Umbilical cord (tissue), 2 donors: Measurements from ENCODE around the gene CAPN3. TPM values are rescaled to one million over a fixed set of nuclear protein-coding genes. Genes with fewer than 3 reads are reported as not detected.
"Not testable (repeated sequence)": the region's sequence is repeated elsewhere in the genome, so short reads cannot be mapped to it uniquely, and the experiment has no call there.

Experiments used
- DNase-seq: peaks from one replicate; pipeline ENCODE4 v3.0.0-alpha.2; 2015; ENCODE audit warnings: low spot score
- total RNA-seq: library from RNA; depleted of rRNA; stranded (reverse); fragments of >200 nt; gene quantifications from one replicate; pipeline ENCODE4 v1.2.3, GENCODE V29; 2014; ENCODE audit warnings: low replicate concordance; ENCODE audit not compliant: insufficient read depth

The CAPN3 gene
- 5.5 TPM for total RNA-seq

DNA sequence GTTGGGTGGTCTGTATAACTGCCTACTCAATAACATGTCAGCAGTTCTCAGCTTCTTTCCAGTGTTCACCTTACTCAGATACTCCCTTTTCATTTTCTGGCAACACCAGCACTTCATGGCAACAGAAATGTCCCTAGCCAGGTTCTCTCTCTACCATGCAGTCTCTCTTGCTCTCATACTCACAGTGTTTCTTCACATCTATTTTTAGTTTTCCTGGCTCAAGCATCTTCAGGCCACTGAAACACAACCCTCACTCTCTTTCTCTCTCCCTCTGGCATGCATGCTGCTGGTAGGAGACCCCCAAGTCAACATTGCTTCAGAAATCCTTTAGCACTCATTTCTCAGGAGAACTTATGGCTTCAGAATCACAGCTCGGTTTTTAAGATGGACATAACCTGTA, at the start of gene CAPN3:
Gene CAPN3 (plus strand): TSS at position 253 of the 400 bp plus-strand sequence. CDS start 305 bp downstream, outside the sequence.
- no peak for DNase-seq

DNA sequence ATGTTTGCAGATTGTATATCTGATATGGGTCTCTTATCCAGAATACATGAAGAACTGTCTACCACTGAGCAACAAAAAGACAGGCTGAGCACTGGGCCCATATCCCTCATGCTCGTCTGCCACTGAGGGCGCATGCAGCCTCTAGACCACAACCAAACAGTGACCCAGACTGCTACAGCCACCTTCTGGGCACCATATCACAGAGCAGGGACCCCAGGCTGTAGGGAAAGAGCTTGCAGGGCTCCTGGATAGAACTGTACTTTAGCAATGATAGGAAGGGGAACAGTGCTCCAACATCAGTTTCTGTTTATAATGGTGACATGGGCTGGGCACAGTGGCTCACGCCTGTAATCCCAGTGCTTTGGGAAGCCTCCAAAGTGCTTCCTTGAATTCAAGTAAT, 45.8 kb upstream of the CAPN3 start:
- no peak for DNase-seq

GRCh38 chr15:42314818-42315217, 44.5 kb upstream of the CAPN3 start:
- no peak for DNase-seq

DNA sequence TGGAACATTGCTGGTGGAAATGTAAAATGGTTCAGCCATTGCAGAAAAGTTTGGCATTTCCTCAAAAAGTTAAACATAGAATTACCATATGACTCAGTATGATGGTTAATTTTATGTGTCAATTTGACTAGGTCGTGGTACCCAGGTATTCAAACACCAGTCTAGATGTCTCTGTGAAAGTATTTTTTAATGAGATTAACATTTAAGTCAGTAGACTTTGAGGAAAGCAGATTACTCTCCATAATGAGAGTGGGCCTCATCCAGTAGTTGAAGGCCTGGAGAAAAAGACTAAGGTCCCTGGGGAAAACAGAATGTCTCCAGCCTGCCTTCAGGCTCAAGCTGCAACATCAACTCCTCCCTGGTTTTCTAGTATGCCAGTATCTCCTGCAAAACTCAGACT, 43.8 kb upstream of the CAPN3 start:
- no peak for DNase-seq

- peak; percentile 32 for DNase-seq
These were observed 43.0 kb upstream of the CAPN3 start for GRCh38 chr15:42316282-42316805.

DNA sequence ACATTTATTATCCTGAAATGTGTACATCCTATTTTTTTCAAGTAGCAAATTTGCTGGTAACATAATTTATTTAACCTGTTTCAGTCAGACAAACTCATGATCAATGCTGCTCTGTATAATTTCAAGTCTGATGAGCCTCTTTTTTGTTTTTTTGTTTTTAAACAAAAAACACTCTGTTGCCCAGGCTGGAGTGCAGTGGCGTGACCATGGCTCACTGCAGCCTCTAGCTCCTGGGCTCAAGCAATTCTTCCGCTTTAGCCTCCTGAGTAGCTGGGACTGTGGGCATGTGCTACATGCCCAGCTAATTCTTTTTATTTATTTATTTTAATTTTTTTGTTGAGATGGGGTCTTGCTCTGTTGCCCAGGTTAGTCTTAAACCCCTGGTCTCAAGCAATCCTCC, 40.1 kb upstream of the CAPN3 start:
- DNase-seq: no peak

DNA sequence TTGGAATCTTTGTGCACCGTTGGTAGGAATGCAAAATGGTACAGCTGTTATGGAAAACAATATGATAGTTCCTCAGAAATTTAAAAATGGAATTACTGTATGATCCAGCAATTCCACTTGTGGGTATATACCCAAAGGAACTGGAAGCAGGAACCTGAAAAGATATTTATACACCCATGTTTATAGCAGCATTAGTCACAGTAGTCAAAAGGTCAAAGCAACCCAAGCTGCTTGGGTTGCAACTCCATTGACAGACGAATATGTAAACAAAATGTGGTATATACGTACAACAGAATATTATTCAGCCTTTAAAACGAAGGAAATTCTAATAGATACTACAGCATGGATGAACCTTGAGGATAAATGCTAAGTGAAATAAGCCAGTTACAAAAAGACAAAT, 35.0 kb upstream of the CAPN3 start:
- no peak for DNase-seq

- DNase-seq: no peak
These were observed 30.1 kb upstream of the CAPN3 start for GRCh38 chr15:42329161-42329560.

GRCh38 chr15:42329992-42330391, 29.3 kb upstream of the CAPN3 start:
- no peak for DNase-seq

DNA sequence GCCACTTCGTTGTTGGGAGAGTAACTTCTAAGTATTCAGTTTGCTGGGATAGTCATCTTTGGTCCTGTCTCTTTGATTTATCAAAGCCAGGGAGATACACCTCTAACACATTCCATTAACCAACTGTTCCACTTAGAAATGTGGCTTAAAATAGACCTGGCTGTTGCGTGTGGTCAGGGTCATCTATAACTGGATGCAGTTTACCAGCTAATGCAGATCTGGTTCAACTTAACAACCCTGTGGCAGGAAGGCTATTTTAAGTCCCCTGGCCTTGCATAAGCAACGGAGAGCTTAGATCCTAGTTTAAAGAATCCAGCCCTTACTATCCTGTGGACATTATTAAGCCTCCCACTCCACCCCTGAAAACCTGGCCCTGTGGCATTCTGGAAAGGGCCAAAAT, 28.1 kb upstream of the CAPN3 start:
- no peak for DNase-seq

- no peak for DNase-seq
These were observed 27.0 kb upstream of the CAPN3 start for GRCh38 chr15:42332331-42332730.

GRCh38 chr15:42335074-42335473, 24.2 kb upstream of the CAPN3 start:
- DNase-seq: no peak

- not testable (repeated sequence) for DNase-seq
These were observed 22.7 kb upstream of the CAPN3 start for GRCh38 chr15:42336650-42337049.

- DNase-seq: not testable (repeated sequence)
These were observed 22.2 kb upstream of the CAPN3 start for GRCh38 chr15:42337104-42337503.

- peak; percentile 37 for DNase-seq
These were observed 20.8 kb upstream of the CAPN3 start for GRCh38 chr15:42338500-42338899.

GRCh38 chr15:42343596-42344232, 15.6 kb upstream of the CAPN3 start:
- no peak for DNase-seq

DNA sequence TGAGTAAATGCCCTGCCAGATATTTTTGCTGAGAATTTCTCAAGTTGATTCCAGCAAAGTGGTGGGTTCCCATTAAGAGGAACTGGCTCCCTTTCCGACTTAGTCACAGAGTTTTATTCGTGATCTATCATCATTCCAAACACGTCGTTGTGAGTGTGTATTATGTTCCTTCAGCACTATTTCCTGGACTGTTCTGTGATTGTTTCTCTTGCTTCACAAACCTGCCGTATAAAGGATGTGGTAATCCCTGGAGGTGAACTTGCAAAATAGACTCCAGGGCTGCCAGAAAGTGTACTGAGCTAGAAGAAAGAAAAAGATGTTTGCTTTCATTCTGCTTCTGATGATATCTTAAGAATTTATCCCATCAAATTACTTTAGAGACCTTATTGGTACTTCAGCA, 14.5 kb upstream of the CAPN3 start:
- DNase-seq: no peak

- DNase-seq: no peak
These were observed 13.8 kb upstream of the CAPN3 start for GRCh38 chr15:42345504-42345903.

- no peak for DNase-seq
These were observed 11.2 kb upstream of the CAPN3 start for GRCh38 chr15:42348083-42348482.

- no peak for DNase-seq
These were observed 10.1 kb upstream of the CAPN3 start for GRCh38 chr15:42349186-42349585.

DNA sequence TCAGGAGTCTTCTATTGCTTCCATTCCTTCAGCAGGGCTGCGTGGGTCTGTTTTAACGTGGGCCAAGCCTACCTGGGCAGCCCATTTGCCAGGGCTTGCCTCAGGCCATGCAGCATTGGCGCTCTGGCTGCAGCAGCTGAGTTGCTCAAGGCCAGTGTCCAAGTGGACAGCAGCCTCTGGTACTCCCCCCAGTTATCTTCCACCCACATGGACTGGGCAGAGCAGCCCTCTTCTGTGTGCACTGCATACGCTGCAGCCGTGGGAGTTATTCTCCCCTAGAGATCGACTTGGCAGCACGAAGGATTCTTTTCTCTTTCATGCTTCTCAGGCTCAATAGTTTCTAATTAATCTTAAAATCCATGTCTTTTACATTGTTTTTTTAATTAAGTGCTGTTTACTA, 6.9 kb upstream of the CAPN3 start:
- no peak for DNase-seq

GRCh38 chr15:42353061-42353460, 6.2 kb upstream of the CAPN3 start:
- no peak for DNase-seq

DNA sequence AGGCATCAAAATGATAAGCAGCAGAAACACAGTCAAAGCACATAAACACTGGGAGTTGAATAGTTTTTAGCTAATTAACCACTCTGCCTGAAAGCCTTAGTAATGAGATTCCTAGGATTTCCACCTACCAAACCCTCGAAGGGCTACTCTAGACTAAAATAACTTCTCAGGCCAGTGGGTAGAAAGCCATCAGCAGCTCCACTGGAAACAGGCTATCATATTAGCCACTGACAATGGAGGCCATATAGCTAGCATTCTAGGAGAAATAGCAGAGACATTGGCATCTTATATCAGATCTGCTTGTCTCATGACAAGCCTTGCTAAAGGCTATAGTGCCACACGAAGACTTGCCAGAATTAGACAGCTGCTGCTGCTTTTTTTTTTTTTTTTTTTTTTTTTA, 4.5 kb upstream of the CAPN3 start:
- no peak for DNase-seq

DNA sequence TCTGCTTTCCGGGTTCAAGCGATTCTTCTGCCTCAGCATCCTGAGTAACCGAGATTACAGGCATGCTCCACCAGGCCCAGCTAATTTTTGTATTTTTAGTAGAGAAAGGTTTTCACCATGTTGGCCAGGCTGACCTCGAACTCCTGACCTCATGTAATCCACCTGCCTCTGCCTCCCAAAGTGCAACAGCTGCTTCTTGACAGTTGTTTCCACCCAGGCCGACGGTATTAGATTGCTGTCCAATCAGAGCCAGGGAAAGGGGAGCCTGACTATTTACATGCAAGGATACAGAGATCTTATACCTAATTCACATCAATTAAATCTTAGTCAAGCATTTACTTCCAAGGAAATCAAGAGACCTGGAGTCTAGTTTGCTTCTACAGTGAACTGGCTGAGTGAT, 4.0 kb upstream of the CAPN3 start:
- no peak for DNase-seq
